Neuronal stem cell (in vitro differentiated cells): ENCODE data around the gene WDR5B.

Experiments
- DNase-seq: peaks from one replicate; pipeline ENCODE4 v3.0.0-alpha.2; 2013; ENCODE audit warnings: low spot score
- H2AFZ ChIP-seq: one replicate; pipeline ENCODE4 v1.6.1; 2013; ENCODE audit warnings: mild to moderate bottlenecking, low read length, inconsistent platforms
- H2AK5ac ChIP-seq: 2 replicates; pipeline ENCODE4 v1.6.1; 2013; ENCODE audit warnings: low read depth, mild to moderate bottlenecking, inconsistent platforms, low read length, moderate library complexity, mixed read lengths
- H2BK120ac ChIP-seq: 2 replicates; pipeline ENCODE4 v1.6.1; 2013; ENCODE audit warnings: low read depth, mild to moderate bottlenecking, inconsistent platforms, low read length, moderate library complexity, mixed read lengths
- H2BK12ac ChIP-seq: one replicate; pipeline ENCODE4 v1.6.1; 2013; ENCODE audit warnings: low read length, inconsistent platforms
- H2BK15ac ChIP-seq: 2 replicates; pipeline ENCODE4 v1.6.1; 2013; ENCODE audit warnings: mild to moderate bottlenecking, low read length, inconsistent platforms, mixed read lengths
- H2BK5ac ChIP-seq: one replicate; pipeline ENCODE4 v1.6.1; 2013; ENCODE audit warnings: inconsistent platforms, mild to moderate bottlenecking, low read length, moderate library complexity
- H3K14ac ChIP-seq: one replicate; pipeline ENCODE4 v1.6.1; 2013; ENCODE audit warnings: low read length, inconsistent platforms
- H3K18ac ChIP-seq: 2 replicates; pipeline ENCODE4 v1.6.1; 2013; ENCODE audit warnings: low read length, inconsistent platforms
- H3K23ac ChIP-seq: 2 replicates; pipeline ENCODE4 v1.6.1; 2013; ENCODE audit warnings: low read depth, mild to moderate bottlenecking, mixed read lengths, low read length, inconsistent platforms; ENCODE audit not compliant: poor library complexity
- H3K27ac ChIP-seq: replicated peaks from 3 replicates; pipeline ENCODE4 v1.5.1; 2013; ENCODE audit warnings: low read length, inconsistent platforms
- H3K27me3 ChIP-seq, 3 experiments: 2 replicates each; pipeline ENCODE4 v1.6.1; 2013; ENCODE audit warnings: low read length in 3 of 3, mild to moderate bottlenecking in 2 of 3, inconsistent platforms in 1 of 3, low read depth in 1 of 3, mixed read lengths in 1 of 3, moderate library complexity in 1 of 3; ENCODE audit not compliant: control insufficient read depth in 3 of 3, insufficient read depth in 3 of 3
- H3K36me3 ChIP-seq, 2 donors: replicated peaks in 1 of 2; 2 replicates each; pipeline ENCODE4 v1.6.1; 2013; ENCODE audit warnings: low read length in 2 of 2; ENCODE audit not compliant: control insufficient read depth in 2 of 2, insufficient read depth in 2 of 2
- H3K4ac ChIP-seq: 2 replicates; pipeline ENCODE4 v1.6.1; 2013; ENCODE audit warnings: inconsistent platforms, mild to moderate bottlenecking, low read length, moderate library complexity
- H3K4me1 ChIP-seq, 2 donors: 1 replicate in 1 of 2; 2 replicates in 1 of 2; pipeline ENCODE4 v1.6.1; 2013; ENCODE audit warnings: low read length in 2 of 2, low read depth in 1 of 2; ENCODE audit not compliant: control insufficient read depth in 2 of 2, insufficient read depth in 1 of 2
- H3K4me2 ChIP-seq: one replicate; pipeline ENCODE4 v1.6.1; 2013; ENCODE audit warnings: mild to moderate bottlenecking, low read length, inconsistent platforms; ENCODE audit not compliant: insufficient read depth, poor library complexity, severe bottlenecking
- H3K4me3 ChIP-seq, 2 donors: 2 replicates each; pipeline ENCODE4 v1.5.1; 2013; ENCODE audit warnings: low read length in 2 of 2, mild to moderate bottlenecking in 2 of 2, inconsistent platforms in 1 of 2, moderate library complexity in 1 of 2
- H3K79me1 ChIP-seq: one replicate; pipeline ENCODE4 v1.6.1; 2013; ENCODE audit warnings: low read depth, mild to moderate bottlenecking, inconsistent platforms, low read length, moderate library complexity
- H3K9ac ChIP-seq: one replicate; pipeline ENCODE4 v1.6.1; 2013; ENCODE audit warnings: mild to moderate bottlenecking, low read depth, low read length, inconsistent platforms; ENCODE audit not compliant: poor library complexity
- H3K9me3 ChIP-seq, 2 donors: replicated peaks in 1 of 2; 2 replicates each; pipeline versions ENCODE3 to v1.6.1; 2013; ENCODE audit warnings: low read length in 2 of 2, mild to moderate bottlenecking in 2 of 2, inconsistent platforms in 1 of 2, low read depth in 1 of 2, mixed read lengths in 1 of 2, moderate library complexity in 1 of 2; ENCODE audit not compliant: control insufficient read depth in 2 of 2, insufficient read depth in 1 of 2
- H4K8ac ChIP-seq: one replicate; pipeline ENCODE4 v1.6.1; 2013; ENCODE audit warnings: low read depth, mild to moderate bottlenecking, inconsistent platforms, low read length, moderate library complexity
- H4K91ac ChIP-seq: one replicate; pipeline ENCODE4 v1.6.1; 2013; ENCODE audit warnings: low read length, low read depth, mild to moderate bottlenecking, inconsistent platforms; ENCODE audit not compliant: poor library complexity
- WGBS, 2 donors: extraction: QIAGEN DNeasy Blood & Tissue Kit; methylation state at CpG; one replicate each; pipeline ENCODE4 v1.1.7; 2013; ENCODE audit warnings: missing lambda C conversion rate in 2 of 2, mixed read lengths in 1 of 2; ENCODE audit not compliant: insufficient read length in 2 of 2, insufficient replicate concordance in 1 of 2; ENCODE audit errors: extremely low coverage in 2 of 2; 5-methylcytosine and 5-hydroxymethylcytosine counted together

WDR5B gene

DNA sequence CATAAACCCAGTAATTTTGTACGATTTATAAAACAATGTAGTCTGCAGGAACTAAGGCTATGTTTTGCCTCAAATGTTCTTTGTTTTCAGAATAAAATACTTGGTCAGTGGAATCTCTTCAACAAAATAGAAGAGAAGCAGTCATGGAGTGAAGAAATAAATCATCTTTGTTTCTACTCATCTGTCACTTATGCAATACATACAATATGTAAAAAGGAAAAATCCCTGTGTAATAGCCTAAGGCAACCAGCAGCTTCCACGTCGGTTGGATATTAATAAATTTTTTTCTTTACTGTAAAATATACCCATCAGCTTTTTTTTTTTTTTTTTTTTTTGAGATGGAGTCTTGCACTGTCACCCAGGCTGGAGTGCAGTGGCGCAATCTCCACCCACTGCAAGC lies 5.2 kb upstream of the WDR5B start:
- WGBS, 2 donors = no CpG with 5 or more reads among the region's 4 CpGs
- Histone ChIP-seq H3K27me3 (no peaks in the 10 kb centered on the region), H3K9me3 (no peaks in the 10 kb centered on the region), H3K4me2 (no peak overlapping the region), H3K27ac (no peak overlapping the region), H3K9ac (no peak overlapping the region), H3K18ac (no peak overlapping the region), H2BK15ac (no peak overlapping the region), H3K79me1 (peaks cover 4% of the 10 kb centered on the region), H3K4me1 (peaks cover 0 to 3% of the 10 kb centered on the region in 2 donors), H2BK12ac (no peak overlapping the region), H2BK120ac (no peak overlapping the region), H3K14ac (no peak overlapping the region), H2AFZ (no peak overlapping the region), H4K91ac (no peak overlapping the region), H3K4me3 (no peak overlapping the region), H4K8ac (no peak overlapping the region), H2BK5ac (no peak overlapping the region), H3K23ac (no peak overlapping the region), H3K36me3 (peaks cover 7 to 65% of the 10 kb centered on the region in 2 donors), H2AK5ac (no peak overlapping the region), H3K4ac (no peak overlapping the region)
- no peak for DNase-seq

DNA sequence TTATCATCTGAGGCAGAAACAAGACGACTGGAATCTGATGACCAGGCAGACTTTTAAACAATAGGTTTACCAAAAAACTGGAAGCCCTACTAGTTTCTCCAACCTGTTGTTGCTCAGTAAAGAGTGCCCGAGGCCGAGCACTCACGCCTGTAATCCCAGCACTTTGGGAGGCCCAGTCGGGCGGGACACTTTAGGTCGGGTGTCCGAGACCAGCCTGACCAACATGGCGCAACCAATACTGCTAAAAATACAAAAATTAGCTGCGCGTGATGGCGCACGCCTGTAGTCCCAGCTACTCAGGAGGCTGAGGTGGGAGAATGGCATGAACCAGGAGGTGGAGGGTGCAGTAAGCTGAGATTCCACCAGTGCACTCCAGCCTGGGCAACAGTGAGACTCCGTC lies 1.1 kb upstream of the WDR5B start:
- Histone ChIP-seq H3K4ac (no peak overlapping the region), H3K27me3 (no peaks in the 10 kb centered on the region), H2AK5ac (no peak overlapping the region), H3K4me2 (peak overlapping the region; percentile 56), H2BK120ac (no peak overlapping the region), H2BK15ac (no peak overlapping the region), H3K23ac (no peak overlapping the region), H2BK12ac (no peak overlapping the region), H2AFZ (no peak overlapping the region), H3K4me3 (peak overlapping the region; percentile 66 to 70), H2BK5ac (no peak overlapping the region), H3K9me3 (no peaks in the 10 kb centered on the region), H4K91ac (no peak overlapping the region), H3K9ac (no peak overlapping the region), H3K4me1 (peaks cover 5 to 11% of the 10 kb centered on the region in 2 donors), H3K18ac (no peak overlapping the region), H3K14ac (no peak overlapping the region), H3K27ac (no peak overlapping the region), H3K79me1 (peaks cover 4% of the 10 kb centered on the region), H3K36me3 (peaks cover 0 to 43% of the 10 kb centered on the region in 2 donors), H4K8ac (no peak overlapping the region)
- no CpG with 5 or more reads among the region's 14 CpGs for WGBS, 2 donors
- no peak for DNase-seq

GRCh38 chr3:122415104-122415744 lies 638 bp downstream of the WDR5B start:
- Histone ChIP-seq H3K18ac (no peak overlapping the region), H2AK5ac (no peak overlapping the region), H3K27me3 (no peaks in the 10 kb centered on the region), H2BK15ac (no peak overlapping the region), H3K36me3 (peaks cover 0 to 42% of the 10 kb centered on the region in 2 donors), H2BK5ac (no peak overlapping the region), H4K8ac (no peak overlapping the region), H3K14ac (no peak overlapping the region), H3K79me1 (peaks cover 4% of the 10 kb centered on the region), H2AFZ (peak overlapping the region; percentile 89), H2BK12ac (no peak overlapping the region), H3K9ac (peak overlapping the region; percentile 46), H2BK120ac (no peak overlapping the region), H3K27ac (no peak overlapping the region), H3K4me3 (peak overlapping the region; percentile 70 to 85), H3K4ac (no peak overlapping the region), H3K23ac (no peak overlapping the region), H3K4me2 (peak overlapping the region; percentile 67), H4K91ac (no peak overlapping the region), H3K9me3 (no peaks in the 10 kb centered on the region), H3K4me1 (peaks cover 5 to 11% of the 10 kb centered on the region in 2 donors)
- no peak for DNase-seq
- no CpG with 5 or more reads among the region's 10 CpGs for WGBS, 2 donors

DNA sequence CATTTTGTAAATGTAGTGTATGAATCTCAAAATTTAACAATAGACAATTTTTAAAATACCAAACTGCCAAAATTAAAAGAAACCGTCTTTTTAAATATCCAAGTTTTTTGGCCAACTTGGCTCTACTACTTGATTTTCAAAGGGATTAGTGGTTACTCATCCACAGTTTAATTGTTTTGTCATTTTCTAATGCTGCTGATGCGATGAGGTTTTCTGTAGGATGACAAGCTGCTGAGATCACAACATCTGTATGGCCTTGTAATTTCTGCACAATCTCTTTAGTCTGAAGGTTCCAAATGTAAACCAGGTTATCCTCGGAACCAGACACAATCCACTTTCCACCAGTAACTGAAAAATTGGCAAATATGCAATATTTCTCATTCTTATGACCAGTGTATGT lies 1.5 kb downstream of the WDR5B start:
- no CpG with 5 or more reads among the region's 3 CpGs for WGBS, 2 donors
- Histone ChIP-seq H4K8ac (no peak overlapping the region), H3K14ac (no peak overlapping the region), H3K9ac (no peak overlapping the region), H2BK15ac (no peak overlapping the region), H2BK120ac (no peak overlapping the region), H3K79me1 (peaks cover 4% of the 10 kb centered on the region), H4K91ac (no peak overlapping the region), H3K4me1 (peaks cover 8 to 11% of the 10 kb centered on the region in 2 donors), H3K9me3 (no peaks in the 10 kb centered on the region), H3K23ac (no peak overlapping the region), H3K4me2 (no peak overlapping the region), H2AFZ (no peak overlapping the region), H3K4ac (no peak overlapping the region), H3K18ac (no peak overlapping the region), H2AK5ac (no peak overlapping the region), H3K27ac (no peak overlapping the region), H3K27me3 (no peaks in the 10 kb centered on the region), H3K4me3 (no peak overlapping the region), H2BK12ac (no peak overlapping the region), H3K36me3 (peaks cover 0 to 49% of the 10 kb centered on the region in 2 donors), H2BK5ac (no peak overlapping the region)
- no peak for DNase-seq
